PC-9 (cell line): Measurements from ENCODE around the gene RFTN1. TPM values are rescaled to one million over a fixed set of nuclear protein-coding genes. Genes with fewer than 3 reads are reported as not detected.

Experiments
- BruUV-seq: library from RNA; stranded (reverse); fragments of 400-500 nt; replicated peaks from 2 replicates; lab custom pipeline; 2021; lab: Mats Ljungman, UMichigan
- CTCF ChIA-PET: fragments of 300-600 bp; sonication (Branson Sonifier 250); formaldehyde crosslinking; loops from one replicate; lab custom pipeline; 2022; ENCODE audit warnings: antibody characterized with exemption; lab: Charles Lee
- POLR2A ChIA-PET: fragments of 300-600 bp; sonication (Branson Sonifier 250); formaldehyde crosslinking; loops from one replicate; lab custom pipeline; 2022; ENCODE audit warnings: antibody characterized with exemption; ENCODE audit not compliant: unreplicated experiment; lab: Charles Lee
- DNase-seq, 2 experiments: peaks; one replicate each; pipeline versions ENCODE4 v3.0.0 to v3.0.0-alpha.2; 2015 to 2022; ENCODE audit warnings: mixed read lengths in 1 of 2
- H2AFZ ChIP-seq: fragments of 200-600 bp; sonication (generic); 2 replicates; pipeline ENCODE4 v1.8.1; 2017; ENCODE audit warnings: antibody characterized with exemption
- H3F3A ChIP-seq: fragments of 200-600 bp; sonication (generic); 2 replicates; pipeline ENCODE4 v1.8.1; 2017; ENCODE audit warnings: antibody characterized with exemption, mild to moderate bottlenecking, low read depth; ENCODE audit not compliant: insufficient read depth
- H3K27ac ChIP-seq: fragments of 200-600 bp; sonication (generic); 2 replicates; pipeline ENCODE4 v1.6.1; 2016; ENCODE audit warnings: mixed run types
- H3K27me3 ChIP-seq: fragments of 200-600 bp; sonication (generic); 2 replicates; pipeline ENCODE4 v1.6.1; 2016; ENCODE audit warnings: low read depth, mixed run types; ENCODE audit not compliant: insufficient read depth
- H3K36me3 ChIP-seq: fragments of 200-600 bp; sonication (generic); 2 replicates; pipeline ENCODE4 v1.6.1; 2016; ENCODE audit warnings: low read depth, mixed run types
- H3K4me1 ChIP-seq: fragments of 200-600 bp; sonication (generic); replicated peaks from 2 replicates; pipeline ENCODE4 v1.6.1; 2016; ENCODE audit warnings: mixed run types; ENCODE audit not compliant: insufficient read depth
- H3K4me2 ChIP-seq: fragments of 200-600 bp; sonication (generic); 2 replicates; pipeline ENCODE4 v1.6.1; 2017; ENCODE audit warnings: mixed run types
- H3K4me3 ChIP-seq: fragments of 200-600 bp; sonication (generic); 2 replicates; pipeline ENCODE4 v1.6.1; 2016; ENCODE audit warnings: mixed run types
- H3K79me2 ChIP-seq: fragments of 200-600 bp; sonication (generic); 2 replicates; pipeline ENCODE4 v1.6.1; 2017; ENCODE audit warnings: low read depth, mixed run types
- H3K9me2 ChIP-seq: fragments of 200-600 bp; sonication (generic); 2 replicates; pipeline ENCODE4 v1.8.1; 2017; ENCODE audit warnings: mild to moderate bottlenecking; ENCODE audit not compliant: insufficient read depth
- H3K9me3 ChIP-seq: fragments of 200-600 bp; sonication (generic); 2 replicates; pipeline ENCODE4 v1.8.1; 2016; ENCODE audit warnings: low read depth; ENCODE audit not compliant: insufficient read depth
- H4K20me1 ChIP-seq: fragments of 200-600 bp; sonication (generic); 2 replicates; pipeline ENCODE4 v1.8.1; 2017; ENCODE audit not compliant: insufficient read depth
- CTCF ChIP-seq: fragments of 200-600 bp; sonication (generic); conservative IDR thresholded peaks from 2 replicates; pipeline ENCODE4 v1.6.1; 2017; ENCODE audit warnings: mixed run types, antibody characterized with exemption, mild to moderate bottlenecking, moderate library complexity
- EZH2 ChIP-seq: fragments of 200-600 bp; sonication (generic); IDR thresholded peaks from 2 replicates; pipeline ENCODE4 v1.8.0; 2017; ENCODE audit warnings: antibody characterized with exemption, low read depth
- intact Hi-C: fragments of 100-400 bp; cut with micrococcal nuclease; formaldehyde crosslinking; loops from one replicate; pipeline ENCODE4 v1.10.0; 2022; ENCODE audit not compliant: unreplicated experiment
- total RNA-seq: library from RNA; stranded (reverse); gene quantifications from 2 replicates; pipeline ENCODE4 v1.2.3, GENCODE V29; 2021

RFTN1 gene
- total RNA-seq, 1 experiment from 2014 or later: 0.41 TPM

GRCh38 chr3:16429086-16429485 is 84.4 kb downstream of the RFTN1 start:
- TF ChIP-seq EZH2 (no peak), CTCF (no peak)
- intact Hi-C loops: no loop called here
- H3K27me3 ChIP-seq: 0 out of 2 replicates have a peak, but pooled peaks cover 7% of the 10 kb centered on the region
- no peaks in the 10 kb centered on the region for H3K36me3 ChIP-seq
- CTCF ChIA-PET: interaction anchor here (0.6 kb wide), 1 partner anchor 108 kb away, joined by 3 read pairs; no protein-coding TSS in a partner anchor
- no peak overlapping the region for H3K4me3 ChIP-seq
- BruUV-seq: no TSS peak
- no peaks in the 10 kb centered on the region for H3K79me2 ChIP-seq
- H3F3A ChIP-seq: no peaks in the 10 kb centered on the region
- H4K20me1 ChIP-seq: no peaks in the 10 kb centered on the region
- no peaks in the 10 kb centered on the region for H3K4me1 ChIP-seq
- DNase-seq: no peak
- no peak overlapping the region for H2AFZ ChIP-seq
- POLR2A ChIA-PET: no interaction called here
- no peak overlapping the region for H3K27ac ChIP-seq
- no peak overlapping the region for H3K4me2 ChIP-seq
- H3K9me3 ChIP-seq: no peaks in the 10 kb centered on the region
- no peaks in the 10 kb centered on the region for H3K9me2 ChIP-seq

- Histone ChIP-seq H3K4me3 (no peak overlapping the region), H3K27me3 (0 out of 2 replicates have a peak, but pooled peaks cover 8% of the 10 kb centered on the region), H3K9me3 (no peaks in the 10 kb centered on the region), H3K4me1 (no peaks in the 10 kb centered on the region), H3K36me3 (no peaks in the 10 kb centered on the region), H2AFZ (no peak overlapping the region), H3K9me2 (no peaks in the 10 kb centered on the region), H3K27ac (no peak overlapping the region), H3F3A (no peaks in the 10 kb centered on the region), H3K79me2 (no peaks in the 10 kb centered on the region), H3K4me2 (no peak overlapping the region), H4K20me1 (no peaks in the 10 kb centered on the region)
- intact Hi-C loops: no loop called here
- POLR2A ChIA-PET: no interaction called here
- CTCF ChIA-PET: no interaction called here
- no peak for TF ChIP-seq EZH2
- TF ChIP-seq CTCF: no peak
- no peak for DNase-seq
- no TSS peak for BruUV-seq
Observed at GRCh38 chr3:16428612-16429011, 84.9 kb downstream of the RFTN1 start.

GRCh38 chr3:16427103-16427965 is 86.2 kb downstream of the RFTN1 start:
- Histone ChIP-seq H3K79me2 (no peaks in the 10 kb centered on the region), H3K9me3 (no peaks in the 10 kb centered on the region), H4K20me1 (no peaks in the 10 kb centered on the region), H3K4me1 (no peaks in the 10 kb centered on the region), H2AFZ (no peak overlapping the region), H3K4me3 (no peak overlapping the region), H3F3A (no peaks in the 10 kb centered on the region), H3K27me3 (0 out of 2 replicates have a peak, but pooled peaks cover 8% of the 10 kb centered on the region), H3K27ac (no peak overlapping the region), H3K4me2 (no peak overlapping the region), H3K36me3 (no peaks in the 10 kb centered on the region), H3K9me2 (no peaks in the 10 kb centered on the region)
- BruUV-seq: no TSS peak
- no peak for DNase-seq
- intact Hi-C loops: no loop called here
- TF ChIP-seq CTCF (no peak), EZH2 (no peak)
- ChIA-PET POLR2A (no interaction called here), CTCF (no interaction called here)
